OCI-LY1 (cell line): ENCODE data around the gene CPT1B.

Source experiments
- H2AFZ ChIP-seq: fragments of 200-600 bp; sonication (generic), shearing (Covaris generic); 2 replicates; pipeline ENCODE4 v1.6.0; 2014; ENCODE audit warnings: antibody characterized with exemption, mild to moderate bottlenecking, low read length
- H3F3A ChIP-seq: fragments of 200-600 bp; sonication (generic), shearing (Covaris generic); 2 replicates; pipeline ENCODE4 v1.6.0; 2014; ENCODE audit warnings: mild to moderate bottlenecking, antibody characterized with exemption, low read length, moderate library complexity; ENCODE audit not compliant: insufficient read depth
- H3K27ac ChIP-seq: fragments of 200-600 bp; sonication (generic); 2 replicates; pipeline ENCODE4 v1.5.1; 2014; ENCODE audit warnings: low read length, mixed run types, mild to moderate bottlenecking, low read depth; ENCODE audit not compliant: poor library complexity, severe bottlenecking
- H3K27me3 ChIP-seq: fragments of 200-600 bp; sonication (generic); 2 replicates; pipeline ENCODE4 v1.6.0; 2014; ENCODE audit warnings: antibody characterized with exemption, mild to moderate bottlenecking, low read length, moderate library complexity; ENCODE audit not compliant: insufficient read depth
- H3K36me3 ChIP-seq: fragments of 200-600 bp; sonication (generic); 2 replicates; pipeline ENCODE4 v1.6.1; 2014; ENCODE audit warnings: mild to moderate bottlenecking, antibody characterized with exemption, low read length, moderate library complexity, mixed read lengths; ENCODE audit not compliant: insufficient read depth
- H3K4me1 ChIP-seq: fragments of 200-600 bp; sonication (generic); 2 replicates; pipeline ENCODE4 v1.5.1; 2014; ENCODE audit warnings: mild to moderate bottlenecking, low read length, moderate library complexity; ENCODE audit not compliant: insufficient read depth, severe bottlenecking
- H3K4me2 ChIP-seq: fragments of 200-600 bp; sonication (generic), shearing (Covaris generic); 2 replicates; pipeline ENCODE4 v1.6.1; 2014; ENCODE audit warnings: low read length
- H3K4me3 ChIP-seq: fragments of 200-600 bp; sonication (generic); 2 replicates; pipeline ENCODE4 v1.5.1; 2014; ENCODE audit warnings: low read length, low read depth, mild to moderate bottlenecking, mixed read lengths; ENCODE audit not compliant: poor library complexity, severe bottlenecking
- H3K79me2 ChIP-seq: fragments of 200-600 bp; shearing (Covaris generic); 2 replicates; pipeline ENCODE4 v1.6.1; 2016; ENCODE audit warnings: mixed run types, low read length, mixed read lengths; ENCODE audit not compliant: insufficient read depth
- H3K9ac ChIP-seq: fragments of 200-600 bp; sonication (generic), shearing (Covaris generic); 2 replicates; pipeline ENCODE4 v1.6.1; 2014; ENCODE audit warnings: mild to moderate bottlenecking, low read length, mixed read lengths
- H3K9me2 ChIP-seq: fragments of 200-600 bp; sonication (generic), shearing (Covaris generic); 2 replicates; pipeline ENCODE4 v1.6.1; 2014; ENCODE audit warnings: low read depth, mild to moderate bottlenecking, low read length, mixed read lengths
- H3K9me3 ChIP-seq: fragments of 200-600 bp; shearing (Covaris generic); 2 replicates; pipeline ENCODE4 v1.6.1; 2014; ENCODE audit warnings: low read length, mixed read lengths
- H4K20me1 ChIP-seq: fragments of 200-600 bp; sonication (generic), shearing (Covaris generic); 2 replicates; pipeline ENCODE4 v1.6.0; 2016; ENCODE audit warnings: mild to moderate bottlenecking, low read length; ENCODE audit not compliant: insufficient read depth
- CTCF ChIP-seq: fragments of 200-600 bp; sonication (generic), shearing (Covaris generic); IDR thresholded peaks from 2 replicates; pipeline ENCODE4 v1.5.1; 2017; ENCODE audit warnings: mild to moderate bottlenecking, antibody characterized with exemption, low read length, moderate library complexity, mixed read lengths
- EZH2 ChIP-seq: fragments of 200-600 bp; sonication (generic), shearing (Covaris generic); IDR thresholded peaks from 2 replicates; pipeline ENCODE4 v1.8.0; 2017; ENCODE audit warnings: borderline replicate concordance, mixed run types, mild to moderate bottlenecking, antibody characterized with exemption, low read length, moderate library complexity, mixed read lengths

Gene CPT1B

GRCh38 chr22:50583294-50583861 is 5.2 kb upstream of the CPT1B start:
- H3K36me3 ChIP-seq, result peaks cover 37% of the 10 kb centered on the region
- no peak overlapping the region for H2AFZ ChIP-seq
- no peaks in the 10 kb centered on the region for H3K9me3 ChIP-seq
- no peak for TF ChIP-seq CTCF
- TF ChIP-seq EZH2, result no peak
- H3K9ac ChIP-seq, result peak overlapping the region; percentile 75
- peaks cover 17% of the 10 kb centered on the region for H3K4me1 ChIP-seq
- H3K79me2 ChIP-seq, result 0 out of 2 replicates have a peak, but pooled peaks cover 5% of the 10 kb centered on the region
- no peak overlapping the region for H3K27ac ChIP-seq
- H3K27me3 ChIP-seq, result no peaks in the 10 kb centered on the region
- no peaks in the 10 kb centered on the region for H3F3A ChIP-seq
- no peaks in the 10 kb centered on the region for H4K20me1 ChIP-seq
- H3K4me3 ChIP-seq, result peak overlapping the region; percentile 80
- H3K4me2 ChIP-seq, result peak overlapping the region; percentile 96
- no peaks in the 10 kb centered on the region for H3K9me2 ChIP-seq

GRCh38 chr22:50582493-50583293 is 4.5 kb upstream of the CPT1B start, which contains the start of gene CHKB:
TSS of gene CHKB (minus strand) at chr22:50582849. CDS start at chr22:50582781, 68 bp downstream.
- Histone ChIP-seq H3K4me3 (peak within 1 kb of the TSS; percentile 80), H3K27ac (peak within 1 kb of the TSS; percentile 74), H4K20me1 (no peaks in the 10 kb centered on the region), H3K4me2 (peak within 1 kb of the TSS; percentile 99), H3K9me3 (no peaks in the 10 kb centered on the region), H3K27me3 (no peaks in the 10 kb centered on the region), H3K9me2 (no peaks in the 10 kb centered on the region), H3K9ac (peak within 1 kb of the TSS; percentile 94), H2AFZ (no peak within 1 kb of the TSS), H3K79me2 (0 out of 2 replicates have a peak, but pooled peaks cover 5% of the 10 kb centered on the region), H3K36me3 (peaks cover 39% of the 10 kb centered on the region), H3F3A (no peaks in the 10 kb centered on the region), H3K4me1 (peaks cover 17% of the 10 kb centered on the region)
- no peak for TF ChIP-seq EZH2
- no peak for TF ChIP-seq CTCF

GRCh38 chr22:50581950-50582492 is 3.8 kb upstream of the CPT1B start:
- Histone ChIP-seq H4K20me1 (no peaks in the 10 kb centered on the region), H3K4me1 (peaks cover 17% of the 10 kb centered on the region), H3F3A (no peaks in the 10 kb centered on the region), H3K4me3 (peak overlapping the region; percentile 80), H3K36me3 (peaks cover 44% of the 10 kb centered on the region), H3K9me2 (no peaks in the 10 kb centered on the region), H2AFZ (no peak overlapping the region), H3K9ac (peak overlapping the region; percentile 94), H3K4me2 (peak overlapping the region; percentile 99), H3K27ac (peak overlapping the region; percentile 74), H3K9me3 (no peaks in the 10 kb centered on the region), H3K27me3 (no peaks in the 10 kb centered on the region), H3K79me2 (0 out of 2 replicates have a peak, but pooled peaks cover 5% of the 10 kb centered on the region)
- no peak for TF ChIP-seq EZH2
- TF ChIP-seq CTCF, result no peak
